HG02973 (cell line): ENCODE measurements around the gene SPATS2.

Experiments used
- ATAC-seq: cut with Tn5 transposase; IDR thresholded peaks from one replicate; pipeline ENCODE4 v1.9.1; 2021; ENCODE audit warnings: moderate library complexity; ENCODE audit not compliant: unreplicated experiment

Gene SPATS2

DNA sequence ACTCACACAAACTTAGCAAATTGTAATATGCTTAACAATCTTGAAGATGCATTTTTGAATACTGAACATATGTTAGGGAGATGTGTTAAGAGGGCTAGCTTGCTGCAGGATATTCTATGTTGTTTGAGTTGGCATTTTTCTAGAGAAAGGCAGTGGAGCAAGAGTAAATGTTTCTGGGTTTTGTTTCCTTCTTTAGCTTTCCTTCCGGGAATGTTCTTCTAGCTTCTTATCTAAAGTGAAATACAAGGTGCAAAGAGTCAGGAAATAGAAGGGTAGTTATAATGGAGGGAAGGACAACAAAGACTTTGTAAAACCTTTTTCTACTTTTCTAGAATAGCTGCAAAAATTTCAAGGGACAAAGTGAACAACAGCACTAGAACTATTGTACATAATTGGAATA is 94.0 kb downstream of the SPATS2 start:
- no peak for ATAC-seq

DNA sequence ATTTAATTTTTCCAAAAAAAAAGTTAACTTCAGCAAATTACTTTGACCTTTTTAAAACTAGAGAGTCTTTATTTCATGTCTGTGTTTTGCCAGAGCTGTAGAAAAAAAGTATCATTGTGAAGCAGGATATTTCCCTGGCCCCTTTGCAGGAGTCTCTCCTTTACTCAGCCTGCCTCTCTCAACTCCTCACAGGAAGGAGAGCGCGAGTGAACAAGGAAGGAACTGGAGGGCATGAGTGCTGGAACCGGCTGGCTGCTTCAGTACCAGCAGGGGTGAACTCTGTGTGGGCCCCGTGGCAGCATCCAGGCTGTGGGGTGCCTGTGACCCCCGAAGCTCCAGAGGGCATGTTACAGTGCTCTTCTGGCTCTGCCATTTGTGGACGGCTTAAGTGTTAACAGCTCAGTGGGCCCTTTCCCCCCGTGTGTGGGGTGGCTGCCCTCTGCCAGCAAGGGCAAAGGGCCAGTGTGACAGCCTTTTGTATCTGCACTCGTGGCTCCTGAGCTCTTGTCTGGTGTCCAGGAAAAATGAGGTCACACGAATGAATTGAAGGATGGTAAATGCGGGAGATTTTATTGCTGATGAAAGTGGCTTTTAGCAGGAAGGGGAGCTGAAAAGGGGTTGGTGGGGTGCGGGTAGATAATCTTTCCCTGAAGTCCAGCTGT is 95.0 kb downstream of the SPATS2 start:
- ATAC-seq = no peak

DNA sequence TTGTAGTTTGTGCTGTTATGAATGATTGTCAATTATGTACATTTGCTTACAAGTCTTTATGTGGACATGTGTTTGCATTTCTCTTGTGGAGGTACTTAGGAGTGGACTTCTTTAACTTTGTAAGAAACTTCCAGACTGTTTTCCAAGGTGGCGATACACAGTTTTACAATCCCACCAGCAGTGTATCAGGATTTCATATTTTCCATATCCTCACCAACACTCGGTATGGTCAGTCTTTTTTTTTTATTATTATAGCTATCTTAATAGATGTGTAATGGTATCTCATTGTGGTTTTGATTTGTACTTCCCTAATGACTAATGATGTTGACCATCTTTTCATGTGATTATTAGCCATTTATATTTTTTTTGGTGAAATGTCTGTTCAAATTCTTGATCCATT is 97.9 kb downstream of the SPATS2 start:
- no peak for ATAC-seq

DNA sequence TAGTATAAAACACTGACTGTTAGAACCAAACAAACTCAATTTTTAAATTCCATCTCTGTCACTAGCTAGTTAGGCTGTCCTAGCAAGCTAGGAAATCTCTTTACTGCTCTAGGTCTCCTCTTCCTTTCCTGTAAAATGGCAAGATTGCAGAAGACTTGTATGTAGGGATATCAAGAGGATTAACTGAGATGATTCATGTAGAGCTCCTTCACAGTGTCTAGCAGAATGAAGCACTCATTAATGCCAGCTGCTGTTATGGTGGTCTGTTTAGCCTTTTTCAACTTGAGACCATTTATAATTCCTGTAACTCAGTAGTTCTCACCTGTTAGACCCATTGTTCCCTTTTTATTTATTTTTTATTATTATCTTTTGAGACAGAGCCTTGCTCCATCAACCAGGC is 103.7 kb downstream of the SPATS2 start:
- no peak for ATAC-seq

DNA sequence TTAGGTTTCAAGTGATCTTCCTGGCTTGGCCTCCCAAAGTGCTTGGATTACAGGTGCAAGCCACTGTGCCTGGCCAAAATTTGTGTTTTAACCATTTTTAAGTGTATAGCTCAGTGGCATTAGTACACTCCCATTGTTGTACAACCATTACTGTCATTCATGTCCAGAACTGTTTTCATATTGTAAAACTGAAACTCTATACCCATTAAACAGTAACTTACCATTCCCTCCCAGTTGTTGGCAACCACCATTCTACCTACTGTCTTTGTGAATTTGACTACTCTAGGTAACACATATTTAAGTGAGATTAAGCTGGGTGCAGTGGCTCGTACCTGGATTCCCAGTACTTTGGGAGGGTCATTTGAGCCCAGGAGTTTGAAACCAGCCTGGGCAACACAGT is 104.3 kb downstream of the SPATS2 start:
- no peak for ATAC-seq

DNA sequence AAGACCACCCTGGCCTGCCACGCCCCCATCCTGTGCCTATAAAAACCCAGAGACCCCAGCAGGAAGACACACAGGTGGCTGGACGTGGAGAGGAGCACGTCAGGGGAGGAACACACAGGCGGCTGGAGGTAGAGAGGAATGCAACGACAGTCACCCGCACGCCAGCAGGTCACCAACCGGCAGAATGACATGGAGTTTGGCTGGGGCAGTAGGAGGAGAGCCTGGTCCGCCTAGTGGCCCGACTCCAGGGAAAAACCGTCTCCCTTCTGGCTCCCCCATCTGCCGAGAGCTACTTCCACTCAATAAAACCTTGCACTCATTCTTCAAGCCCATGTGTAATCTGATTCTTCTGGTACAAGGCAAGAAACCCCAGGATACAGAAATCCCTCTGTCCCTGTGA is 108.8 kb downstream of the SPATS2 start:
- no peak for ATAC-seq

DNA sequence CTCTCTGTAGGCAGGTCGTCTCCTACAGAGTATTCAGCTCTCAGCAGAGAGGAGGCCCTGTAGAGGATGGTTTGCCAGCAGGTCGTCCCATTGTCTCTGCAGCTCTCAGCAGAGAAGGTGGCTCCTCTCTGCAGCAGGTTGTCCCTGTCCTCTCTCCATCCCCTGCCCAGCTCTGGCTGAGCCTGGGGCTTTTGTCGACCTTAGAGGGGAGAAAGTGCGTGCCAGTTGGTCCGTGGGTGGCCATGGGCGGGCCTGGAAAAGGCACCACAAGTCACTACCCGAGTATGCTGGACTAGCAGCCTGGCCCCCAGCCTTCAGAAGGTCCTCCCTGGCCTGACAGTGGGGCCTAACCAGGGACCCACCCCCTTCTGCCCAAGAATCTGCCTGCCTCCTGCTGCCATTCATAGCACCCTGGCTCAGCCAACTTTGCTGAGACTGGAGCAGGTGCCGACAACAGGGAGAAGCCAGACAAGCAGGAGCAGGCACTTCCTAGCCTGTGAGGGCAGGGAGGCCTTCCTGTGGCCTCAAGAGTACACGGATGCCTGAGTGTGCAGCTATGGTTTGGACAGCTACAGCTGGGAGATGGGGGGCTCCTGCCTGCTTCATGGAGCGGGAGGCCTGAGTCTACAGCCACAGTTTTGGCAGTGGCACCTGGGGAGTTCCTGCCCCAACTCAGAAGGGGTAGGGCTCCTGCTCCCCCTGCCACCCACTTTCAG is 111.8 kb downstream of the SPATS2 start:
- no peak for ATAC-seq

DNA sequence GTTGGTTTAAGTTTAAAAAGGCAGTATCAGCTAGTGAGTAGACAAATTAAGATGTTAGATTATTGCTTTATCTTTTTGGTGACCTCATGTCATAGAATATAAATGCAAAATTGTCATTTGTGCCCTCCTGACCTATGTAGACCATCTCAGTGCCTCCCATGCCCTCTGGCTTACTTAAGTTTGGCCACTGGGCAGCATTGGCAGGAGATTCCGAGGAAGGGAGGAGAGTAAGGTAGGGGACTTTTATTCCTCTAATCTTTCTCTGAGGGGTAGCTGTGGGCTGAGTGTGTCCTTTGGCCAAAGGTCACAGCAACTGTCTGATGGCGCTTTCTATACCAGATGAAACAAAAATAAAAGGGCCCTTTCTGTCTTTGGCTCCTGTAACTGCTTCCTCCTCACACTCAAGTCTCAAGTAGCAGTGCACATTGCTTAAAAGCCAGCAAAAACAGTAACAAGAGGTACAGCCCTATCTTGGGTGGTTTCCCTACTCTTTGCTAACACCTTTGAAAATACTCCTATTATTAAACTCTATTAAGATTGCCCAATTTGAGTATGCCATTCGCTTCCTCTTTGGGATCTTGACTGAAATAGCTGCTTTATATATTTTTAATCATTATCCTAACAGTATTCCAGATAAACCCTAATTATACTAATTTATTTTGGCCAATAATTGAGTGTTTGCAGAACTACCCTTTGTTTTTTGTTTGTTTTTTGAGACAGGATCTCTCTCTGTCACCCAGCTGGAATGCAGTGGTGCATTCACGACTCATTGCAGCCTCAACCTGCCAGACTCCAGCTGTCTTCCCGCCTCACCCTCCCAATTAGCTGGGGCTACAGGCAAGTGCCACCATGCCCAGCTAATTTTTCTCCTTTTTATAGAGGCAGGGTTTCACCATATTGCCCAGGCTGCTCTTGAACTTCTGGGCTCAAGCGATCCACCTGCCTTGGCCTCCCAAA is 115.1 kb downstream of the SPATS2 start:
- no peak for ATAC-seq

DNA sequence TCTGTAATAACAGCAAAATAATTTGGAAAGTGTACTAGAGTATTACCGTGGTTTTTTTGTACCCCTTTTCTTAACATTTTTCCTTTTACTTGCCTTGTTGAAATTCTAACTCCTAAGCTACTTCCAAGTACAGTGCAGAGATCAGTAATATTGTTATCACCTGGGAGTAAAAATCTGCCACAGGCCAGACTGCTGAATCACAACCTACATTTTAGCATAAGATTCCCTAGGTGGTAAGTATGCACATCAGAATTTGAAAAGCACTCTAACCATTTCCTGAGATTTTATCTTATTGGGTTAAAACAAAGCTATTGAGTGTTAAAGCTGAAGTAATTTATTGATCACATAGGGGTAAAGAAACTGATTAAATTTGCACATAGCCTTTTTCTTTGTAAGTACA is 116.4 kb downstream of the SPATS2 start:
- ATAC-seq = no peak

DNA sequence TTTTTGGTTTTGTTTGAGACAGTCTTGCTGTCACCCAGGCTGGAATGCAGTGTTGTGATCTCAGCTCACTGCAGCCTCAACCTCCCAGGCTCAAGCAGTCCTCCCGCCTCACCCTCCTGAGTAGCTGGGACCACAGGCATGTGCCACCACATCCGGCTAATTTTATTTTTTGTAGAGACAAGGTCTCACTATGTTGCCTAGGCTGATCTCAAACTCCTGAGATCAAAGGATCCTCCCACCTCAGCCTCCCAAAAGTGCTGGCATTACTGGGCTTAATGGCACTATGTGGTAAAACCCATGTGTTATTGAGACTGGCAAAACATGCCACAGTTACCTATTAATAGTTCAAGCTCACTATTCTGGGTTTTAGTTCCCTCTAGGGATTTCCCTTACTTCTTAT is 120.3 kb downstream of the SPATS2 start:
- no peak for ATAC-seq

DNA sequence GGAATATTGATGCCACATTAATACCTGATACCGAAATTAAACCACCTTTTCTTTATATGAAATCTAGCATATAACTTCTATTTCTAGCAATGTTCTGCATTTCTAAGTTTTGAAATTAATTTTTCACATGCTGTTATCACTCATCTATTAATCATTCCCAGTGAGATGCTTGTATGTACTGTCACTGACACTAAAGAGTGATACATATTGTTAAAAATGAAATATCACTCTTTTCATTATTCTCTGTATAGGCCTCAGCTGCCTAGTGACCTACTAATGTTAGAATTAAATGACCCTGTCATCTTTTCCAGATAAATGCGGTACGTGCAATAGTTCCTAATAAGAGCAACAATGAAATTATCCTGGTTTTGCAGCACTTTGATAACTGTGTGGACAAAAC is 121.9 kb downstream of the SPATS2 start:
- ATAC-seq = no peak

DNA sequence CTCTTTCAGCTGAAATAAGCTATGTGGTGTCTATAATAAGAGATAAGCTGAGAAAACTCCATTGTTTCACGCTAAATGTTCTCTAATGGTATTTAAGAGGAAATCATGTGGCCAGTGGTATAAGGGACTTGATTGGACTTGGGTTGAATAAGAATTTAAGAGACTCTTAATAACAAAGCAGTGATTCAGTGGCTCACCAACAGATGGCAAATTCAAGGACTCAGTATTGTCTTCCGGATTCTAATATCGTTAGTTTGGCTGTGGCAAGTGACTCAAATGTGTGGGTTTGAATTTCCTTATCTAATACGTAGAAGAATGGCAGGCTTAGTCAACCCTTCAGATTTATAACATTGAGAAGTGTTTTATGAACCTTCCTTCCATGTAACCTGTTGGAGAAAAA is 122.5 kb downstream of the SPATS2 start:
- ATAC-seq = no peak

DNA sequence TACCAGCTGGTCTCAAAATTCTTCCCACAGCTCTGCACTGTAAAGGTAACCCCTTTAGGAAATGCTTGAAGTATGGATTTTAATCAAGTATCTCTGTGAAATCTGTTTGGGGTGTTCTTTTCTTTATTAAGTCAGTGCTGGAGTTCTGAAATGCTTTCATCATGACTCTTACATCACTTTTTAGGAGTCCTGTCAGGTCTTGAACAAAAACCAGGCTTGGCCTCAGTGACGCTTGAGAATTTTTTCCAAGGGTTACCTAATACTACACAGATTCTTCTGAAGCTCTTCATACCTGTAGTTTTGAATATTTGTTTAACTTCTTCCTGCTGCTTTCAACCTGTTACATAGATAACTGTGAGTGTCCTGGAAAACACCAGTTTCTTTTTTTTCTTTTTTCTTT is 124.6 kb downstream of the SPATS2 start:
- ATAC-seq = no peak

DNA sequence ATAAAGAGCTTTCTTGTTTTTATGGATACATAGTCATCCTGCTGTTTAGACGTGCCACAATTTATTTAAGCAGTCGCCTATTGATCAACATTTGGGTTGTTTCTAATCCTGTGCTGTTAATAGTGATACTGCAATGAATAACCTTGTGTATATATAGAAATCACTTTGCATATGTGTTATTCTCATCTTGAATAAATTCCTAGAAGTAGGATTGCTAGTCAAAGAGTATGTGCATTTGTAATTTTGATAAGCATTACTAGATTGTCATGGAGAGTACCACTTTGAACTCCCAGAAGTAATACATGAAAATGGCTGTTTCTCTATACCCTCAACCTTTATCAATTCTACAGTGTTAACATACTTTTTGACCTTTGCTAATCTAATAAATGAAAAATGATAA is 126.6 kb downstream of the SPATS2 start:
- no peak for ATAC-seq

DNA sequence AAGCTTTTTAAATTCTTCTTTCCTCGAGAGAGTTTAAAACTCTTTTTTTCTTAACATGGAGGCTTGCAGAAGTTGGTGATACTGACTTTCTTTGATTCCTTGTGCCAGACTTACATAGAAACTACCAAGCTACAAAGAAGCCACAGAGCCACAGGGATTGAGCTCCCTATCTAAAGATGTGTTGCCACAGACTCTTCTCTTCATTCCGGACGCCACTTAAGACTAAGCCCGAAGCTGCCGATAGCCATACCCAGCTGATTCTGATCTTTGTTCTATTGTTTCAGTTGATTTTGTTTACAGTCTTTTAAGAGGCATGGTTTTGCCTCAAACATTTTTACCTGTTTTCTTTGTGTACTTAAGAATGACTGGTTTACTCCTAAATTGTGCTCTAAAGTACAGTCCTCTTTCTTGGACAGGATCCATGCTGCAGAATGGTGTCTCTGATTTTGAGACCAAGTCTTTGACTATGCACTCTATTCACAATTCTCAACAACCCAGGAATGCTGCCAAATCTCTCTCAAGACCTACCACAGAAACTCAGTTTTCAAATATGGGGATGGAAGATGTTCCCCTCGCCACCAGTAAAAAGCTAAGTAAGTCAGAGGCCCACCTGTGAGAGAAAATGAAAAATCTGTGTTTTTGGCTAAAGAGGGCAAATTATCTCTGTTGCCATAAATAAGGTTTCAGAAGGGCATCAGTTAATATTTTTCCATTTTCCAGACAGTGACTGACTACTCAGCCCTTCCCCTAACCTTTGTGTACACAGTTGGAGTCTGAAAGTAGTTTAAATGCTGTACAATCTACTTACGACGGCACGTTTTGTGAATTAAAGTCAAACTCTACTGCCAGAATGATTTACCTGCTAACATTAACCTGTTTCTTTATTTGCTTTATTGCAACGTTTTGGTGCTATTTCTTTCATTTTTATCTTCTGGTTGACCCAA is 129.4 kb downstream of the SPATS2 start:
- ATAC-seq = no peak

DNA sequence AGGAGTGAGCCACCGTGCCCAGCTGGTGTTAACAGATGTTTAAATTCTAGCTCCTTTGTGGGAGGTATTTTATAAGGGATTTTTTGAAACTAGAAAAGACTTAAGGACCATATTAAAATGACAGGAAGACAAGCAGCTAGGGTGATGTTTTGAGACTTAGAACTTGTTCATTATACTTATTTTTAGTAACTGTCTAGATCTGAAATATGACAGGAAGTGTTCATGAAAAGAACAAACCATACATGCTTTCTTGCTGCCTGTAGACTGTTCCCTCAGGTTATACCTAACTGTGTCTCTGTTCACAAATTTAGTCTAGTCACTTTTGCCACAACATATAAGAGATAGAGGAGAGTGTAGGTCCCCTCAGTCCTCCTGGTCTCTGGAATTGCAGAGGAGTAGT is 134.6 kb downstream of the SPATS2 start:
- ATAC-seq = no peak

DNA sequence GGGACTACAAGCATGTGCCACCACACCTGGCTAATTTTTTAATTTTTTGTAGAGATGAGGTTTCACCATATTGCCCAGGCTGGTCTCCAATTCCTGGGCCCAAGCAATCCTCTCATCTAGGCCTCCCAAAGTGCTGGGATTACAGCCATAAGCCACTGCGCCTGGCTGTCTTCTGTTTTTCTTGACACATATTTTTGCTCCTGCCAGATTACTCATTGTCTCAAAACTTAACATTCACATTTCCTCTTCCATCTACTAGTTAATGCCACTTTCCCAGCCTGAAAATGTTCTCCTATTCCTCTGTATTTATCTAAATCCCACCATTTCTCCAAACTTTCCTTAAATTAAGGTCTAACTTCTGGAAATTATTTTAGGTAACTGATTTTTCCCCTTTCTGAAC is 135.3 kb downstream of the SPATS2 start:
- ATAC-seq = no peak

DNA sequence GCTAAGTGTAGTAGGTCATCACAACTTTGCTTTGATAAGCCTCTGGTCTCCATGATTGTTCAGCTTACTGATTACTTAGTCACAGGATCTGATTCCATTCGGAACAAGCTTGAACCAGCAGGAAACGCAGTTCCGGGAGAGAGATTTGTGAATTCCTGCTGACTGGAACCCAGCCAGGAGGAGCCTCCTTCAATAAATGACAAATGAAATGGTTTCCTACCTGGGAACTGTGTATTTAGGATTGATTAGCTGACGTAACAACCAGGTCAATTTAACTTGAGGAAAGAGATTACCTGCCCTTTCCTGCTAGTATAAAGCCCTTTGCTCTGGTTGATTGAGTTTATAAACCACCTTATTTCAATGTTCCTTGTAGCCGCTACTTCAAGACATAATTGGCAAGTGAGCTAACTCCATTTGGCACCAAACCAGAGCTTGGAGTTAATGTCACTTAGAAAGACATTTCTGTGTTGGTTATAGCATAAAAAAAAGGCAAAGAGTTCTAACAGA is 136.5 kb downstream of the SPATS2 start:
- no peak for ATAC-seq

DNA sequence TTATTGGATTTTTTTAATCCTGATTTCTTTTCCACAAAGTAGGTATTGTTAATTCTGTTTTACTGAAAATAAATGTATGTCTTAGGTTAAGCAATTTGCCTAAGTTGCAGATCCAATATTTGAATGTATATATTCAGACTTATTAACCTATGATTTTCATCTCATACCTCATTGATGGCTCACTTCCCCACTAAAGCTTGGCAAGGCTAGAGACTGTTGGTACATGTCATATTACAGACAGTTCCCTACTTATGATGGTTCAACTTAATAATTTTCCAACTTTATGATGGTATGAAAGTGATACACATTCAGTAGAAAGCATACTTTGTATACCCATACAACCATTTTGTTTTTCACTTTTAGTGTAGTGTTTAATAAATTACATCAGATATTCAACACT is 138.4 kb downstream of the SPATS2 start:
- no peak for ATAC-seq

DNA sequence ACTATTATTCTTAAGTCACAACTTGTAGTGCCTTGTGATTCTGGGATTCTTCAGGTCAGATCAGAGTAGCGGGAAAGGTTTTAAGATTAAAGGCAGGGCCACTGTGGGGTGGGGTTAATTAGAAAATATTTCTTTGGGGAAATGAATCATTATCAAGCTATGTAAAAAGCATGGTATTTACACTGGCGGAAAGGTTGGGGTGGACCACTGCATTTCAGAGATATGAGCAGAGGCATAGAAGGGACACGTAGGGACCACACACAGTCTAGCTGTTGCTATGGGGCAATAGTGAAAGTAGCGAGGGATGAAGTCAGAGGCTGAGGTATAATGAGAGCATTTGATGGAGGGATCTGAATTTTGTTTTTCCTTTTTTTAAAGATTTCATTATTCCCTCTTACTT is 139.9 kb downstream of the SPATS2 start:
- no peak for ATAC-seq
